Measurements from ENCODE around the gene PPL.

DNA sequence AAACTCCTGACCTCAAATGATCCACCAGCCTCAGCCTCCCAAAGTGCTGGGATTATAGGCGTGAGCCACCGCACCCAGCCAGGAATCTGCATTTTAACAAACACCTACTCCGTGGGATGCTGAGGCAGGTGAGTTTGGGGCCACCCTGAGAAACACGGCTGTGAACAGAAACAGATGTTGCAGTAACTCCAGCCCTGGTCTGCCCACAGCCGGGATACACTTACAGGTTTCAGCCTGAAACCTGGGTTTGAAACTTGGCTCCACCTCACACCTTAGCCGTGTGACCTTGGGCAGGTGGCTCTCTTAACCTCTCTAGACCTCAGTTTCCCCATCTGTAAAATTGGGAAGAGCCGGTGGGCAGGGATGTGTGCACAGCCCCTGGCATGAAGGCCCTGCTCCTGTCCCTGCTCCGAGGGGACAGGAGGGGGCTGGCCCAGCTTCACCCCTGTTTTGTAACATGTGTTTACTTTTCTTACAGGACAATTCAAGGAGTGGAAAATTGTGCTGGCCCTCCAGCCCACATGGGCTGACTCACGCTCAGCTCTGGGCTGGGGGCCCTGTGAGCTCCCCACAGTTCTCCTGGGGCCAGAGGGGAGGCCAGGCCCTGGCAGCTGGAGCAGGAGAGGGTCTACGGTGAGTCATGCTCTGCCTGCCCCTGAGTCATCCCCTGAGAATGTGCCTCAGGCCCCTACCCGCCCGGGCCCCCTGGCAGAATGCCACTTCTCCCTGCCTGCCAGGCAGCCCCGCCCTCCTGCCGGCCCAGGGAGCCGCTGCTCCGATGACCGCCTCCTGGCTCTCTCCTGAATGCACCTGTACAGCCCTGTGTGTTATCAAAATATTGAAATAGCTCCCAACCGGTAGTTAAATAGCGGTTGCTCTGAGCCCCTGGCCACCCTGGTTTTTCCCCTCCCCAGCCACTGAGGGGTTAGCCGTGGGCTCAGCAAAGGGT lies 7.7 kb upstream of the PPL start:
- no peak for TF ChIP-seq ZNF175 (tag by site-specific recombination; IDR thresholded peaks at IDR 0.05)
- peak; percentile 81; the same call in 1 of the 2 replicates for TF ChIP-seq GLI2 (tag by site-specific recombination; IDR thresholded peaks at IDR 0.05; ENCODE audit: borderline replicate concordance, low read depth)
- peak; percentile 100 for TF ChIP-seq PATZ1 (tag by site-specific recombination; IDR thresholded peaks at IDR 0.05)

All from HEK293 (cell line).